ENCODE measurements around the gene CREB3L1. TPM values are rescaled to one million over a fixed set of nuclear protein-coding genes. Genes with fewer than 3 reads are reported as not detected.
"Not testable (repeated sequence)": the region's sequence is repeated elsewhere in the genome, so short reads cannot be mapped to it uniquely, and the experiment has no call there.

The CREB3L1 gene
- total RNA-seq, 1 experiment from 2014 or later: 1.1 TPM

- no peaks in the 10 kb centered on the region for H3K27me3 ChIP-seq (ENCODE audit: low read length)
- H3K27ac ChIP-seq (ENCODE audit: low read length): peak overlapping the region; percentile 83
- H3K79me2 ChIP-seq (ENCODE audit: low read length): no peaks in the 10 kb centered on the region
- H3K36me3 ChIP-seq (ENCODE audit: low read depth, low read length): no peaks in the 10 kb centered on the region
- ChIA-PET CTCF (interaction anchor here (0.5 to 0.9 kb wide), 4 partner anchors 21 to 1144 kb away, joined by 4 to 7 read pairs (median 5); no protein-coding TSS in a partner anchor), POLR2A (ENCODE audit: unreplicated experiment) (interaction anchor here (0.6 kb wide), 3 partner anchors 29 to 151 kb away, joined by 3 to 5 read pairs (median 3); no protein-coding TSS in a partner anchor)
- DNase-seq (peak; percentile 56), ATAC-seq (peak; percentile 54)
- H3K4me1 ChIP-seq (ENCODE audit: insufficient read depth, low read length): peaks cover 37% of the 10 kb centered on the region
- intact Hi-C loops (cut with micrococcal nuclease): no loop called here
- no TSS peak for BruUV-seq (replicated peaks)
- no peaks in the 10 kb centered on the region for H3K9me3 ChIP-seq (ENCODE audit: low read length)
- TF ChIP-seq EZH2 (IDR thresholded peaks at IDR 0.05; ENCODE audit: low read length, unreplicated experiment) (no peak), EZH2phosphoT487 (IDR thresholded peaks at IDR 0.05; ENCODE audit: borderline replicate concordance, low read length) (no peak), CTCF (conservative IDR thresholded peaks at IDR 0.05; ENCODE audit: low read depth, low read length) (no peak)
- H4K20me1 ChIP-seq (ENCODE audit: low read length): no peaks in the 10 kb centered on the region
- H3K9me2 ChIP-seq (replicated peaks; ENCODE audit: low read length): no peaks in the 10 kb centered on the region
- peaks cover 6% of the 10 kb centered on the region for H3F3A ChIP-seq (ENCODE audit: low read length, unreplicated experiment)
- H3K9ac ChIP-seq (ENCODE audit: low read length): no peak overlapping the region; the same call in 1 of the 2 replicates
- H3K4me3 ChIP-seq (ENCODE audit: low read length): peak overlapping the region; percentile 36; the same call in 1 of the 2 replicates
- H2AFZ ChIP-seq (ENCODE audit: low read length): peak overlapping the region; percentile 72
- peak overlapping the region; percentile 78 for H3K4me2 ChIP-seq (ENCODE audit: low read length)
These were observed 22.0 kb downstream of the CREB3L1 start for GRCh38 chr11:46299451-46299961.

GRCh38 chr11:46300270-46300669, 22.8 kb downstream of the CREB3L1 start:
- no peaks in the 10 kb centered on the region for H3K36me3 ChIP-seq (ENCODE audit: low read depth, low read length)
- H3K79me2 ChIP-seq (ENCODE audit: low read length): no peaks in the 10 kb centered on the region
- H3K9ac ChIP-seq (ENCODE audit: low read length): no peak overlapping the region
- H3K27me3 ChIP-seq (ENCODE audit: low read length): no peaks in the 10 kb centered on the region
- DNase-seq: no peak
- H3K9me3 ChIP-seq (ENCODE audit: low read length): no peaks in the 10 kb centered on the region
- H3F3A ChIP-seq (ENCODE audit: low read length, unreplicated experiment): peaks cover 6% of the 10 kb centered on the region
- H2AFZ ChIP-seq (ENCODE audit: low read length): no peak overlapping the region
- no peaks in the 10 kb centered on the region for H3K9me2 ChIP-seq (replicated peaks; ENCODE audit: low read length)
- no peak for TF ChIP-seq EZH2phosphoT487 (IDR thresholded peaks at IDR 0.05; ENCODE audit: borderline replicate concordance, low read length)
- no peak for TF ChIP-seq CTCF (conservative IDR thresholded peaks at IDR 0.05; ENCODE audit: low read depth, low read length)
- no peak for TF ChIP-seq EZH2 (IDR thresholded peaks at IDR 0.05; ENCODE audit: low read length, unreplicated experiment)
- POLR2A ChIA-PET (ENCODE audit: unreplicated experiment): no interaction called here
- no peak overlapping the region for H3K4me3 ChIP-seq (ENCODE audit: low read length)
- peak overlapping the region; percentile 83 for H3K27ac ChIP-seq (ENCODE audit: low read length)
- 0 out of 2 replicates have a peak overlapping the region, but pooled peaks have one; percentile 78 for H3K4me2 ChIP-seq (ENCODE audit: low read length)
- peaks cover 30% of the 10 kb centered on the region for H3K4me1 ChIP-seq (ENCODE audit: insufficient read depth, low read length)
- no peaks in the 10 kb centered on the region for H4K20me1 ChIP-seq (ENCODE audit: low read length)
- no TSS peak for BruUV-seq (replicated peaks)
- CTCF ChIA-PET: no interaction called here
- ATAC-seq: no peak
- intact Hi-C loops (cut with micrococcal nuclease): no loop called here

- TF ChIP-seq EZH2 (IDR thresholded peaks at IDR 0.05; ENCODE audit: low read length, unreplicated experiment): no peak
- TF ChIP-seq EZH2phosphoT487 (IDR thresholded peaks at IDR 0.05; ENCODE audit: borderline replicate concordance, low read length): no peak
- TF ChIP-seq CTCF (conservative IDR thresholded peaks at IDR 0.05; ENCODE audit: low read depth, low read length): no peak
- no peaks in the 10 kb centered on the region for H3K9me3 ChIP-seq (ENCODE audit: low read length)
- ChIA-PET POLR2A (ENCODE audit: unreplicated experiment) (no interaction called here), CTCF (no interaction called here)
- intact Hi-C loops (cut with micrococcal nuclease): no loop called here
- no peaks in the 10 kb centered on the region for H3K27me3 ChIP-seq (ENCODE audit: low read length)
- H3K79me2 ChIP-seq (ENCODE audit: low read length): no peaks in the 10 kb centered on the region
- no TSS peak for BruUV-seq (replicated peaks)
- peaks cover 18% of the 10 kb centered on the region for H3K4me1 ChIP-seq (ENCODE audit: insufficient read depth, low read length)
- no peaks in the 10 kb centered on the region for H3K36me3 ChIP-seq (ENCODE audit: low read depth, low read length)
- H3K4me2 ChIP-seq (ENCODE audit: low read length): no peak overlapping the region
- no peak overlapping the region for H3K4me3 ChIP-seq (ENCODE audit: low read length)
- H2AFZ ChIP-seq (ENCODE audit: low read length): no peak overlapping the region
- H3F3A ChIP-seq (ENCODE audit: low read length, unreplicated experiment): peaks cover 6% of the 10 kb centered on the region
- no peak for DNase-seq
- H4K20me1 ChIP-seq (ENCODE audit: low read length): no peaks in the 10 kb centered on the region
- ATAC-seq: no peak
- H3K9me2 ChIP-seq (replicated peaks; ENCODE audit: low read length): no peaks in the 10 kb centered on the region
- H3K27ac ChIP-seq (ENCODE audit: low read length): no peak overlapping the region
- no peak overlapping the region for H3K9ac ChIP-seq (ENCODE audit: low read length)
These were observed 25.4 kb downstream of the CREB3L1 start for GRCh38 chr11:46302866-46303265.

- H3K4me2 ChIP-seq (ENCODE audit: low read length); H3F3A ChIP-seq (ENCODE audit: low read length, unreplicated experiment); H2AFZ ChIP-seq (ENCODE audit: low read length); ATAC-seq; H3K27me3 ChIP-seq (ENCODE audit: low read length); H3K9me2 ChIP-seq (replicated peaks; ENCODE audit: low read length); H3K27ac ChIP-seq (ENCODE audit: low read length); H4K20me1 ChIP-seq (ENCODE audit: low read length); DNase-seq; H3K9ac ChIP-seq (ENCODE audit: low read length); intact Hi-C loops (cut with micrococcal nuclease); H3K9me3 ChIP-seq (ENCODE audit: low read length); H3K36me3 ChIP-seq (ENCODE audit: low read depth, low read length); CTCF ChIA-PET; H3K79me2 ChIP-seq (ENCODE audit: low read length); H3K4me3 ChIP-seq (ENCODE audit: low read length); BruUV-seq (replicated peaks): not testable (repeated sequence)
- POLR2A ChIA-PET (ENCODE audit: unreplicated experiment): interaction anchor here (0.6 kb wide), 1 partner anchor 110 kb away, joined by 14 read pairs; no protein-coding TSS in a partner anchor
- H3K4me1 ChIP-seq (ENCODE audit: insufficient read depth, low read length): peaks cover 14% of the 10 kb centered on the region
These were observed 26.6 kb downstream of the CREB3L1 start for GRCh38 chr11:46304036-46304435.
